ENCODE measurements around the gene TTLL10.

TTLL10 gene

DNA sequence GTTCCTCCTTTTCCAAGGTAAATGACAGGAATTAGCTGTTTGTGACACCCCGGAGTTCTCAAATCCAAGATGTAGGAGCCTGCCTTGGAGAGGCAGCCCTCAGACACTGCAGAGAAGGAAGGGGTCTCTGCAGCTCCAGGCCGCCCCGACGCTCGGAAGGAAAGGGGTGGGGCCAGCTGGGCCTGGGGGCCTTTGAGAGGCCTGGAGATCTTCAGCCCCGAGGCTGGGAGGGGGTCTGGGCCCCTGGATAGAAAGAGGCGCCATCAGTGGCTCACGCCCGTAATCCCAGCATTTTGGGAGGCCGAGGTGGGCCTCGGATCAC lies 33.9 kb downstream of the TTLL10 start:
- DNase-seq, result no peak

DNA sequence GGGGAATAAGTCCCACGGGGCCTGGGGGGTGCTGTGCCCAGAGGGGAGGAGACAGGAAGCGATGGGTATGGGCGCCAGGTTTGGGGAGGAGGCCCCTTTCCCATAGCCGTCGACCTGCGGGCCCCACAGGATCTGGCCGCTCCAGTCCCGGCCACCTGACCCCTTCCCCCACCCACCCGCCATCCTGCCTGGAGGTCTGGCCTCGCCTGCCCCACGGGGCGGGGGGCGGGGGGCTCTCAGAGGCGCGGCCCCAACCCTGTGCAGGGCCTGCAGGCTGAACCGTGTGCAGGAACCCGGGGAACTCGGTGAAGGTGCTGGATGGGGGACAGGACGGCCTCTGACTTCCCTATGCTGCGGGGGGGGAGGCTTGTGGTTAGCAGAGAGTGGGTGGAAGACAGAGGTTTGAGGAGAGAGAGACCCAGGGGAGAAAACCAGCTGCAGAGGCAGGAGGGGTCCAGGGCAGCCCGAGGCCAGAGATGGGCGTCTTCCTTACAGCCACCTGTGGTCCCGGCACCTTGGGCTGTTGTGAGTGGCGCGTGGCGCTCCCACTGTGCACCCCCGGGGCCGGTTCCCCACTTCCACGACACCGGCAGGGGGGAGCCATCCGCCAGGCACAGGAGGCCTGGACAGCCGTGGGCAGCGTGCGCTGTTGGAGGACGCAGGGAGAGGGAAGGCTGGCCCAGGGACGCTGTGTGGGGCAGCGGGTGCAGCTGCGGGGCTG lies 35.2 kb downstream of the TTLL10 start:
- DNase-seq, result peak; percentile 28

DNA sequence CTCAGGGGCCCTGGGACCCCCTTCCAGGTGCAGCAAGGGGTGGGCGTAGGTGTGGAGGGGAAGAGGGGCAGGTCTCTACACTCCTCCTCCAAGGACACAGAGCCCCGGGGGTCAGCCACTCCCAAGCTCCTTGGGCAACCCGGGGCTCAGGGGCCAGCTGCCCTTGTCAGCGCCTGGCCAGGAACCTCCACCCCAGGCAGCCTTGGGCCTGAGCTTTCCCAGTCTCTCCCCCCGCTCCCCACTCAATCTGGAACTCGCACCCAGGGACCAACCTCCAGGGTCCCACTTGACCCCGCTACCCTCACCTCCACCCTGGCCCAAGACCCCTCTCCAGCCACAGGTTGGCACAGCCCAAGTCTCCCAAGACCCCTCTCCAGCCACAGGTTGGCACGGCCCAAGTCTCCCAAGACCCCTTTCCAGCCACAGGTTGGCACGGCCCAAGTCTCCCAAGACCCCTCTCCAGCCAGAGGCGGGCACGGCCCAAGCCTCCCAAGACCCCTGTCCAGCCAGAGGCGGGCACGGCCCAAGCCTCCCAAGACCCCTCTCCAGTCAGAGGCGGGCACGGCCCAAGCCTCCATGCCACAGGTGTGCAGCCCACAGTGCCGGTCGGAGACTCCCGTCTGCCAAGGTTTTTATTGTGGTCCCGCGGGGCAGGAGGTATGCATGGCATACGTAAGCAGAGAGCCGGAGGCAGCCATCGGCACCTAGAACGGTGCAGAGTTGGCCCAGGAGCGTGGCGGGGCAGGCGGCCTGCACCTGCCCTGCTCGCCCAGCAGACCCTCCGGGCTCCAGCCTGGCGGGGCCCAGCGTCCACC lies 37.3 kb downstream of the TTLL10 start:
- DNase-seq, result peak; percentile 9

DNA sequence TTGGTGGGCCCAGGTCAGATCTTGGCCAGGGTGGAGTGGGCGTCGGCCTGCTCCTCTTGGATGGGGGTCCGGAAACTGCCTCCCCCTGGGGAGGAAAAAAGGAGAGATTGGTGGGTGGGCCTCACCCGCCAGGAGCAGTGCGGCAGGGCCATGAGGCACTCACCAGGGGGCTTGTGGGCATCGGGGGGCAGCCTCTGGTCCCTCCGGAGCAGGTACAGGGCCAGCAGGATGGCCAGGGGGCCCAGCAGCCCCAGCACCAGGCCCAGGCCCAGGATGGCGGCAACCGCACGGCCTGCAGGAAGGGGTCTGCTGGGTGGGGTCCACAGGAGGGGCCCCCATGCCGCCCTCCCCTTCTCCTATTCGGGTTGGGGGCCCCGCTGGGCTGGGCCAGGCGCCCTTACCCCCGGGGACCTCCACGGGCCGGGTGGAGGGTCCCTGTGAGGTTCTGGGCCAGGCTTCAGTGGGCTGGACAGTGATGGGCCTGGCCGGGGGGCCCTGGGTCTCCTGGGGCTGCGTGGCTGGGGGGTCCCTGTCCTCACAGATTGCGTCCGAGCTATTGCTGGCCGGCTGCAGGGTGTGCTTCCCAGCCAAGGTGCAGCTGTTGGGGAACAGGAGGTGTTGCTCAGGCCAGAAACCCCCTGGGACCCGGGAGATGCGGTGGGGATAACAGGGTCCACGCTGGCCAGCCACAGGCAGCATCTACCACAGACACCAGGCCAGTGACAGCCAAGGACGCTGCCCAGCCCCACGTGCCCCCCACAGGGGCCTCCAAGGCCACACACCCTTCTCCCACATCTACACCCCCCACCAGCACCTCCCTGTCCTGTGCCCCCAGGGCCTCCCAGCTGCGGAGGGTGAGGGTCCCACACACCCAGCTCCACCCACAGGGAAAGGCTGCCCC lies 38.1 kb downstream of the TTLL10 start:
- DNase-seq, result no peak

DNA sequence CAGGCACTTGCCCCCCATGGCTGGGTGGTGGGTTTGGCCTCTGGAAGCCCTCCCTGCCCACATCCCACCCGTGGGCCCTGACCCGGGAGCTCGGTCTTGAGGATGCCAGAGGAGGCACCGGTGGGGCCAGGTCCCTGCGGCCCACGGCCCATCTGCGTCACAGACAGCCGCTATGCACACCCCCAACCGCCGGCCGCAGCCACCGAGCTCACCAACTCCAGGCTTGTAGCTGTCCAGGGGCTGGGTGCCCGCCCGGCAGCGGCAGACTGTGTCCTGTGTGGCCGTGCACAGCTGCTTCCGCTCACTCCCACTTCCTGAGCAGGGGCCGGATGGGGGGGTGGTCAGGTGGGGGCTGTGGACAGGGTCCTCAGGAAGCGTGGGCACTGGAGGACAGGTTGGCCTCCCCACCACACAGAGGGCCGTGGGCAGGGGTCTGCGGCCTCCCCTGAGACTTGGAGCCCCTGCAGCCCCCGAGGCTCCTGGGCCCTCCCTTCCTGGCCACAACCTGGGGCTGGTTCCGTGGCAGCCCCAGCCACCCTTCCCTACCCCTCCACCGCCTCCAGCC lies 39.2 kb downstream of the TTLL10 start:
- no peak for DNase-seq

DNA sequence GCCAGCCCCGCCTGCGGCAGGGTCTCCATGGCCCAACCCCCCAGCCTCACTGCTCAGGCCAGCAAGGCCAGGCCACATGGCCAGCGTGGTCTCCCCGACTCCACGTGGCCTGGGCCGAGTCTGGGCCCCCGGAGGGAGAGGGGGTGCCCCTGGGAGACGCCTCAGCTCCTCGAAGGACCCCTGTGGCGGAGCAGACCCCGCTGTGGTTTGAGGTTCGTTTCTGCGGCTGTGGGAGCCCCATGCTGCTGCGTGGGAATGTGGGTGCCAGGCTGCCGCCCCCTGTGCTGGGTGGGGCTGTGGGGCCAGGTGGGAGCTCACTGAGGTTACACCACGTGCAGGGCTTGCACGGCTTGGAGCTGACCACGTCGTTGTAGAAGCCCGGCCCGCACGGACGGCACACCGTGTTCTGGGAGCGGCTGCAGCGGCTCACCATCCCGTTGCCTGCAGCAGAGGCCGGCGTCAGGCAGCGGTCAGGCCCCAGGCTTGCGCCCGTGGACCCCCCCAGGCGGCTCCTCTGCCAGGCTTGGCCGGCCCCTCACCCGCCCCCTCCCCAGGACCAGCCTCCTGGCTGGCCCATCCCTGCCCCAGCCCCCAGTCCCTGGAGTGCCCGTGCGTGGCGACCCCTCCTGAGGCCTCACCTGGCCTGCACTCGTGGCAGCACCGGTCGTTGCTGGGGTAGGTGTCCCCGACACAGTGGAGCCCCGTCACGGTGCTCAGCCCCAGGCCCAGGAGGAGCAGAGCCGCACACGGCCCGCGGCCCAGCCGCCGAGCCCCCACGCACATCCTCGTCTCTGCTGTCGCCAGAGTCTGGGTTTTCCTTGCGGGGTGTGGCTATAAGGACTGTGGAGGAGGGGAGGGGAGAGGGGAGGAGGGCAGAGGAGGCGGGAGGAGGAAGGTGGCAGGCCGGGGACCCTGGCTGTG lies 39.9 kb downstream of the TTLL10 start, which contains the start of gene TNFRSF4:
Gene TNFRSF4 (minus strand): TSS at position 809 of the 921 bp plus-strand sequence. CDS start 26 bp downstream, at position 783.
- no peak for DNase-seq

DNA sequence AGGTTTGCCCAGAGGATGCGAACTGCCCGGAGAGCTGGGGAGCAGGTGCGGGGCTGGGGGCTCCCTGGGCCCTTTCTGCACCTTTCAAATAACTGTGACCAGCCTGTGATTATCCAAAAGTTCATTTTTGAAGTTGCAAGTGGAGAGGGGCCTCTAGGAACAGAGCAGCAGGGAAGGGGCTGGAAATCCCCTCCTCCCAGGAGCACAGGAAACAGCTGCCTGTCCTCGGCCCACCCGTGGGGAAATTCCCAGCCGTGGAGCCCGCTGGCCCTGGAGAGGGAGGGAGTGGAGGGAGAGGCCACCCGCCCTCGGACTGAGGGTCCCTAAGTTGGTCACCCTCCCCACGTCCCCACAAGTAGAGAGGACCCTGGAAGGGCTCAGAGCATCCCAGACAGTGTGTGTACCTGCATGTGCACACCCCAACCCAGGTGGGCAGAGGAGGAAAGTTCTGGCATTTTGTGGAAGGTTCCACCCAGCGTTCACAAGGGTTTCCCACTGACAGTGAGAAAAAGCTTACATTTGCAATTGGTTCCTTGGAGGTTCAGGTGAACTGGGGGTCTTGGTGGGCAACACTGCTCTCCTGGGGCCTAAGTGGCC lies 41.5 kb downstream of the TTLL10 start:
- no peak for DNase-seq

DNA sequence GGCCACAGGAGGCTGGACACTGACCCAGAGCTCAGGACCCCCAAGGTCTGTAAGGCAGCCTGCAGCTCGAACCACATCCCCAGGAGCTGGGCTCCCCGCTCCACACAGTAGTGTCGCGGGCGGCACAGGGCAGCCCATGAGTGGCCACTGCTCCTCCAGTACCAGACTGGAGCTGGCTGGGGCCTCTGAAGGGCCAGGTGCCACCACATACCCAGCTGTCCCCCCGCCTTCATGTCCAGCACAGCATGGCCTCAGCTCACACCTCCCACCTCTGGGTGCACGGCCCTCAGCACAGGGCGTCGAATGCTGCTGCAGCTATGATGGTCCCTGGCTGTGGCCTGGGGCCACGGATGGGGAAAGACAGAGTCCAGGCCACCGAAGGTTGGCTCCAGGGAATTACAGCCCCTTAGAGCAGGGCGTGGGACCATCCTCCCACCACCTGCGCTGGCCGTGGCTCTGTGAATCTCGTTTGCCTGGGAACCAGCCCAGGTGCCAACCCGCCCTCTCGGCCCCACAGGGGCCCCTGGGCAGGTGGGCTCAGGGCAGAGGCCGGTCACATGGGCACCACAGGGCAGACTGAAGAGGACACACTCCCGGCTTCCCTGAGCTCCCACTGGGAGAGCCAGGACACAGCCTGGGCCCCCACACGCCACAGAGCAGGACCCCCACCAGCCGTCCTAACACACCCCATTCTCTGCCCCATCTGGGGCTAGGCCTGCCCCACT lies 42.4 kb downstream of the TTLL10 start:
- DNase-seq, result no peak

DNA sequence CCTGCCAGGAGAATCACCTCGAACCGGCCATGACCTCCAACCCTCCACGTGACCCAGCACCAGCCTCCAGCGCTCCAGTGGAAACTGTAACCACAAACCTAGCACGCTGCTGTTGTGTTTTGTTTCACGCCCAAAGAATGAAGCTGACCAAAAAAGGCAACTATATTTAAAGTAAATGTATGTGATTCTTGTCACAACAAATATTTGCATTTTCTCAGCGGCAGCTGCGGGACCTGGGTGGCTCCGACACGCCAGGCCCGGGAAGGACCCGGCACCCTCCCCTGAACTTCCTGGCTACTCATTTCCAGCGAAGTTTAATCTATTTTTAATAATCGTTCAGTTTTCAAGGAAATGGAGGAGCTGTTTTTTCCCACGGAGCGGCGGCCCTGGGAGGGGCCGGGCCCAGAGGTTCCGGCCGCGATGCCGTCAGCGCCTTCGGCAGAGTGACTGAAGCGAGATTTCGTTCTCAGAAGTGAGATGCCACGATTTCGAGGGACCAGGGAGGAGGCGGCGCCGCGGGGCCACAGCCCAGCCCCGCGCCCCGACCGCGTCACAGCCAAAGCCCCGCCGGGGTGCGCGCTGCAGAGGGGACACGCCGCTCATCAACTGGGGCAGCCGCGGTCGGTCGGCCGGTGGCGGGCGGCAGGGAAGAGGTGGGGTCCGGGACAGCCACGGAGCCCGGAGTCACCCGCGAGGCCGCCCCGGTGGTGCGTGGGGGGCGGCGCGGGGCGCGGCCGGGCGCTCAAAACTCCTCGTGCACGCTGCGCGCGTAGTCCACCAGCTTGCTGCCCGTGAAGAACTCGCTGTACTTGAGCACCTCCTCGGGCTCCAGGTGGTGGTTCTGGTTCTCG lies 43.3 kb downstream of the TTLL10 start:
- DNase-seq, result no peak

DNA sequence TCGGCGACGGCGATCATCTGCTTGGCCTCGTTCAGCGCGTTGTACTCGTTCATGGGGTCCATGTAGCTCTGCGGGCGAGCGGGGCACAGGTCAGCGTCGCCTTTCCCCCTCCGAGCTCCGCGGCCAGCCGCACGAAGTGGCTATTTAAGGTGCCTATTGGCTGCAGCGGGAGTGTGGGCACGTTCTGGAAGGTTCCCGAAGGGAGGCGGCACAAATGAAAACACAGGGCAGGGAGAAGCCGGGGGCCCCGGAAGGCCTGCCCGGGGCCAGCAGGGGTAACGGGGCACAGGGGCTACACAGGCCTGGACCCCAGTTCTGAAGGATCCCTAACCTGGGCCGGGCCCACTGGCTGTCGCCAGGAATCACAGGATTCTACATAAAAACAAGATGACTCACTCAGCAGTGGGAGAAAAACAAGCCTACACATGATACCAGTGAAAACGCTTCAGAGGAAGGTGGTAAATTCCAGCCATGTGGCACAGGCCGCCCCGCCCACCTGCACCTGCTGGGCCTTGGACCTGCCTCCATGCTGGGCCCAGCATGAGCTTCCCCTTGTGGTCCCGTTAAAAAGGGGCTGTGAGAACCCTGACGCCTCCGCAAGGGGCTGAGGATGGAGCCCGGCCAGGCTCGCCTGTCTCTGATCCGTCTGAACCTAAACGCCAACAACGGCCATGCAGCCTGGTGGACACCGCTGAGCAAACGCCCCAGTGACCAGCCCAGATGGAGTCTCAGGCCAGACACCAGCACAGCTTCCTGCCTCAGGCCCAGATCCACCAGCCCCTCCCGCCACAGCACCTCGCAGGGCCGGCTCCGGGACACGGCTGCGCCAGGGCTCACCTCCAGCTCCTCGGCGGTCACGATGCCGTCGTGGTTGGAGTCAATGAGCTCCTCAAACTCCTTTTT lies 44.2 kb downstream of the TTLL10 start:
- peak; percentile 14 for DNase-seq

DNA sequence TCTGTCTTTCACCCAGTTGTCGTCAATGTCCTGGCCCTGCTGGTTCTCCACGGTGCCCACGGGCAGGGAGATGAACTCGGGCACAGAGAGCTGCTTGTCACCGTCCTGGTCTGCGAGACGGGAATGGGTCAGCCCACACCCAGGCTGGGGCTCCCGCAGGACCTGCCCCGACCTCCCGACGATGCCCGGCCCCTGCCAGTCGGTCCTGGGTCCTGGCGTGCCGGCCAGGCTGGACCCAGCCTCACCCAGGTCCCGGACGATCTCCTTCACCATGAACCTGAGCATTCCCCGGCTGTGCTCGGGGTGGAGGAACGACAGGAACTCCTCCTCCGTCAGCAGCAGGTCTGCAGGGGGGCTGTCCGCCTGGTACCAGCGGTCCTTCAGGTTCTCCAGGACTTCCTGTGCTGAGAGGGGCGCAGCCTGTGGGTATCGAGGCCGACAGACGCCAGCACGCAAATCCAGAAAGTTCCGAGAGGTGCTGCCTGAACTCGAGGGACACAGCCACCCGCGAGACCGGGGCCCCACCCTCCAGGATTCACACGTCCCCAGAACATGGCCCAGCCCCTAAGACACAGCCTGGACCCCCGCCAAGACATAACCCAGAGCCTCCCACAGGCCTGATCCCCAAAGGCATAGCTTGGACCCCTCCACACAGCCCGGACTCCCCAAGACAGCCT lies 45.0 kb downstream of the TTLL10 start:
- DNase-seq, result no peak

DNA sequence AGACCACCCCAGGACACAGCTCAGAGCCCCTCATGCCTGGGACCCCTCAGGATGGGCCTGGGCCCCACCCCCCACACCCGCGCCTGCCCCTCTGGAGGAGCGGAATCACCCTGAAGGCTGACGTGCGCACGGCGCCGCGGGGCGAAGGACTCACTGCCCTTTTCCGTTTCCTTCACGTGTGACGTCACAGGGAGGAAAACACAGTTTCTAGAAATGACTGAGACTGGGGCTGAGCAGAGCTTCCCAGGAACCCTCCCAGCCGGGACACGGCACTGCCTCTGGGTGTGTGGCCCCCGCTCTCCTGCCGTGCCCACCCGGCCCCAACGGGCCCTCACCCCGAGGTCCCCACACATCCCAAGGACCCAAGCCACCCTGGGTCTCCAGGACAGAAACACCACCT lies 45.7 kb downstream of the TTLL10 start:
- no peak for DNase-seq

DNA sequence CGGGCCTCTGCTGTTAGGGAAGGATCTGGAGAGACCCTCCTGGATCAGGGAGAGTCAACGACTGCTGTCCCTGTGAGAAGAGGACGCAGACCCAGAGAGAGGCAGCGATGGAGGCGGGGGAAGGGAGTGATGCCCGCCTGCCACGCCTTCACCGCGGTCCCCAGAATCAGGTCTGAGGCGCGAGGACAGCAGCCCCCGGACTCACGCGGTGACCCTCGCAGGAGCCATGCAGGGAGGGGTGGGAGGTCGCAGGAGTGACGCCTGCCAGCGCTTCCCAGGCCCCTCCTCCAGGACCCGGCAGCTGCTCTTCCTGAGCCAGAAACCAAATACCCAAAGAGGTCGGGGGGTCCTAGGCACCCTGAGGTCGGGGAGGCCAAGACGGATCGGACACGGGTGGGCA lies 46.5 kb downstream of the TTLL10 start:
- DNase-seq, result no peak

DNA sequence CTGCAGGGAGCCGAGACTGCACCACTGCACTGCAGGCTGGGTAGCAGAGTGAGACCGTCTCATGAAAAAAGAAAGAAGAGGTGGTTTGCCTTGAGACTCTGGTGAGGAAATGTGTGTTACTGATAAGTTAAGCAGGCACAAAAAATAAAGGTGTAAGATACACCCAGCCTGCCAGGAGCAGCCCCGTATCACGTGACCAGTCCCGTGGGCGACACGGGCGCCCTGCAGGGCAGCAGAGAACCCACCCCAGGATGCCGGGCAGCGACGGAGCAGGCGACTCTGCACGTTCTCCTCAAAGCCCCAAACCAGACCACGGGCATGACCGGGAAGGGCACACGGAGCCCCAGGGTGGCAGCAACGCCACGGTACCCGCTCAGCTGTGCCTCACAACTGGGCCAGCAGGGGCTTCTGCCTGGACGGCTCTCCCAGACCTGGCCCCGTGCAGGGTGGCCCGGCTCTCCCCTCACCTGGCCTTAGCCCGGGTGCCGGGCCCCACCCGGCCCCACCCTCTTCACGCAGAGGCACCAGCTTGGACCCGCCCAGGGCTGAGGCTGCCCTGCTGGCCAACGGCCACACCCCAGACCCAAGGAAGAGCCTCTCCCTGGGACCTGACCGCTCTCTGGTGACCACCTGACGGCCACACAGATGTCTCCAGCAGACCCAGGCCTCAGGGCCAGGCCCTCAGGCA lies 48.4 kb downstream of the TTLL10 start:
- DNase-seq, result no peak

DNA sequence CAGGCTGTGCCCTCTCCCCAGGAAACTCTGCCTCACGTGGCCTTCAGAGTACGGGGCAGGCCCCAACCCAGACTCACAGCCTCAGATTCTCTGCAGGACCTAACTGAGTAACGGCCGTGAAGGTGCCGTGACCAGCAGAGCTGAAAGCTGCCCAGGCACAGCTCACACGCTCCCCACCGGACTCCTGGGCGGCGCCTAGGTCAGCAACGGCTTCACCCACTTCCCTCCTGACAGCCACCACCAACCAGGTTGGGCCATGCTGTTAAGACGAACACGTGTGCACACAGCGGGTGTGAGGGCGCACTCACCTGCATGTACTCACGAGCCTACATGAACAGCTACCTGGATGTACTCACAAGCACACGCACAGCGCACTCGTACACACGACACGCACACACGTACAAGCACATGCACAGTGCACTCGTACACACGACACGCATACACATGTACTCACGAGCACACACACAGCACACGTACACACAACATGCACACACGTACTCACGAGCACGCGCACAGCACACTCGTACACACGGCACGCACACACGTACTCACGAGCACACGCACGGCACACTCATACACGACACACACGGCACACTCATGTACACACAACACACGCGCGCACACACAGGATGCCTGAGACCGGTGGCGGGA lies 49.0 kb downstream of the TTLL10 start:
- no peak for DNase-seq

DNA sequence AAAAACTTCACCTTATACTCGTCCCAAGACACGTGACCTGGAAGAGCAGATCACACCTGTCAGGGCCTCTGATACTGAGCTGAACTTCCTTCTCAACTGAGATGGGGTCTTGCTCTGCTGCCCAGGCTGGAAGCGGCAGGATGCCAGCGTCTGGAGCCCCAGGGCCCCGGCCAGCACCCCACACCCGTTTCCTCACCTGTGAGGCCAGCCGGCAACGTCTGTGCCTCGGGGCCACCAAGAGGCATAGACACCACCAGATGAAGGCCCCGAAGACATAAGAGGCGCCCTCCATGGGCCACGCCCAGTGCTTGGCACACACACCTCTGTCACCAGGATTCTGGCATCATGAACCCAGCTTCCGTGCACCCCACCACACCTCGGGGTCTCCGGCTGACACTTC lies 49.6 kb downstream of the TTLL10 start:
- no peak for DNase-seq

DNA sequence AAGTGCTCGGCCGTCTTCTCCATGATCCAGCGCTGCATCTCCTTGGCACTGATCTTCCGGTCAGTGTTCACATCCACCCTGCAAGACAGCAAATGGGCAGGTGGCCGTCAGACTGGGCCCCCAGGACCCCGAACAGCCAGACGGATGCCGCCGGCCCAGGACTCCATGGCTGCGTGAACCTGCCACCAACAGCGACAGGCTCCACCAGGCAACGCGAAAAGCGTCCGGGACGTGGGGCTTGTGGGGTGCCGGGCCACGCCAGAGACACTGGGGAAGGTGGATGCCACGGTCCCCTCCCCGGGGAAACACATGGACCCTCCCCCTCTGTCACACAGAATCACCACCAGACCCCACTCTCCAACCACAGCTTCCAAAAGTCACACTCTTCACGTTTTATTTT lies 50.2 kb downstream of the TTLL10 start:
- no peak for DNase-seq
